IMR-90 (cell line): ENCODE results near the gene ATP13A1. TPM values are rescaled to one million over a fixed set of nuclear protein-coding genes. Genes with fewer than 3 reads are reported as not detected.

ENCODE experiments used
- ATAC-seq: fragments of 200-7000 bp; cut with Tn5 transposase; 2 replicates; pipeline ENCODE4 v1.9.1; 2020; ENCODE audit warnings: low read depth, mild to moderate bottlenecking, moderate library complexity
- BruUV-seq: library from RNA; stranded (reverse); fragments of 400-500 nt; replicated peaks from 2 replicates; lab custom pipeline; 2021; lab: Mats Ljungman, UMichigan
- CTCF ChIA-PET: fragments of 300-600 bp; formaldehyde crosslinking; extraction: SDS; loops from one replicate; lab custom pipeline; 2021; ENCODE audit warnings: antibody characterized with exemption; lab: Yijun Ruan, JAX
- POLR2A ChIA-PET: fragments of 300-600 bp; sonication (Branson Sonifier 250); formaldehyde crosslinking; loops from one replicate; lab custom pipeline; 2022; ENCODE audit warnings: antibody characterized with exemption; ENCODE audit not compliant: unreplicated experiment; lab: Charles Lee
- DNase-seq: peaks from one replicate; pipeline ENCODE4 v3.0.0; 2013
- H2AFZ ChIP-seq: replicated peaks from 2 replicates; pipeline ENCODE3; 2013; ENCODE audit warnings: low read length, mild to moderate bottlenecking; ENCODE audit not compliant: poor library complexity
- H2AK5ac ChIP-seq: 2 replicates; pipeline ENCODE4 v1.6.1; 2013; ENCODE audit warnings: low read depth, low read length, inconsistent platforms
- H2AK9ac ChIP-seq: replicated peaks from 2 replicates; pipeline ENCODE3; 2013; ENCODE audit warnings: mild to moderate bottlenecking, low read depth, low read length, moderate library complexity; ENCODE audit not compliant: poor library complexity
- H2BK120ac ChIP-seq: 2 replicates; pipeline ENCODE4 v1.6.1; 2013; ENCODE audit warnings: low read depth, low read length, inconsistent platforms
- H2BK15ac ChIP-seq: 3 replicates; pipeline ENCODE4 v1.6.1; 2013; ENCODE audit warnings: low read depth, low read length, inconsistent platforms
- H2BK20ac ChIP-seq: 2 replicates; pipeline ENCODE4 v1.6.1; 2013; ENCODE audit warnings: low read depth, mild to moderate bottlenecking, inconsistent platforms, low read length, moderate library complexity
- H2BK5ac ChIP-seq: 2 replicates; pipeline ENCODE4 v1.6.1; 2013; ENCODE audit warnings: mild to moderate bottlenecking, low read depth, low read length, inconsistent platforms; ENCODE audit not compliant: poor library complexity, severe bottlenecking
- H3K14ac ChIP-seq: replicated peaks from 2 replicates; pipeline ENCODE4 v1.6.1; 2013; ENCODE audit warnings: low read depth, low read length, inconsistent platforms
- H3K18ac ChIP-seq: 2 replicates; pipeline ENCODE4 v1.6.1; 2013; ENCODE audit warnings: low read depth, low read length, control low read depth
- H3K23ac ChIP-seq: 2 replicates; pipeline ENCODE4 v1.6.1; 2013; ENCODE audit warnings: low read depth, low read length, inconsistent platforms
- H3K27ac ChIP-seq: 2 replicates; pipeline ENCODE4 v1.5.1; 2013; ENCODE audit warnings: mild to moderate bottlenecking, control low read depth, low read length; ENCODE audit not compliant: insufficient read depth
- H3K27me3 ChIP-seq: 2 replicates; pipeline ENCODE4 v1.6.1; 2013; ENCODE audit warnings: low read length; ENCODE audit not compliant: control insufficient read depth, insufficient read depth
- H3K36me3 ChIP-seq: 2 replicates; pipeline ENCODE4 v1.6.1; 2013; ENCODE audit warnings: low read length, mixed read lengths; ENCODE audit not compliant: control insufficient read depth, insufficient read depth
- H3K4ac ChIP-seq: 2 replicates; pipeline ENCODE4 v1.6.1; 2013; ENCODE audit warnings: low read depth, low read length, inconsistent platforms
- H3K4me1 ChIP-seq: 2 replicates; pipeline ENCODE4 v1.6.1; 2013; ENCODE audit warnings: low read length, mixed read lengths; ENCODE audit not compliant: control insufficient read depth, insufficient read depth
- H3K4me2 ChIP-seq: 2 replicates; pipeline ENCODE4 v1.6.1; 2013; ENCODE audit warnings: low read depth, mild to moderate bottlenecking, control low read depth, low read length, moderate library complexity
- H3K4me3 ChIP-seq: 2 replicates; pipeline ENCODE4 v1.5.1; 2013; ENCODE audit warnings: low read depth, mild to moderate bottlenecking, control low read depth, low read length, moderate library complexity; ENCODE audit not compliant: insufficient read depth
- H3K56ac ChIP-seq: 2 replicates; pipeline ENCODE4 v1.6.1; 2013; ENCODE audit warnings: low read length, inconsistent platforms; ENCODE audit not compliant: insufficient read depth; ENCODE audit errors: extremely low read depth
- H3K79me1 ChIP-seq, 2 experiments: 2 replicates each; pipeline ENCODE4 v1.6.1; 2013; ENCODE audit warnings: low read length in 2 of 2, inconsistent platforms in 1 of 2, low read depth in 1 of 2
- H3K9ac ChIP-seq: 2 replicates; pipeline ENCODE4 v1.6.1; 2013; ENCODE audit warnings: low read depth, low read length, control low read depth
- H3K9me1 ChIP-seq: 2 replicates; pipeline ENCODE4 v1.6.1; 2013; ENCODE audit warnings: low read length, inconsistent platforms; ENCODE audit not compliant: insufficient read depth
- H3K9me3 ChIP-seq: 2 replicates; pipeline ENCODE4 v1.6.1; 2013; ENCODE audit warnings: low read length; ENCODE audit not compliant: control insufficient read depth, insufficient read depth
- H4K20me1 ChIP-seq: 2 replicates; pipeline ENCODE4 v1.6.1; 2013; ENCODE audit warnings: low read length, inconsistent platforms; ENCODE audit not compliant: insufficient read depth
- H4K5ac ChIP-seq: 2 replicates; pipeline ENCODE4 v1.6.1; 2013; ENCODE audit warnings: mild to moderate bottlenecking, low read depth, low read length, control low read depth
- H4K8ac ChIP-seq, 2 experiments: 2 replicates each; pipeline ENCODE4 v1.6.1; 2013; ENCODE audit warnings: low read depth in 2 of 2, low read length in 2 of 2, control low read depth in 1 of 2, inconsistent platforms in 1 of 2
- H4K91ac ChIP-seq: 2 replicates; pipeline ENCODE4 v1.6.1; 2013; ENCODE audit warnings: low read depth, low read length, inconsistent platforms; ENCODE audit not compliant: insufficient read depth
- NFE2L2 ChIP-seq: fragments of 150-350 bp; IDR thresholded peaks from 2 replicates; pipeline ENCODE4 v1.6.1; 2016; ENCODE audit warnings: low read depth, mild to moderate bottlenecking, low read length
- WGBS, 2 experiments: methylation state at CpG; one replicate each; pipeline versions ENCODE4 v1.1.5 to v1.1.7; 2013; ENCODE audit warnings: missing lambda C conversion rate in 2 of 2; ENCODE audit not compliant: insufficient read length in 1 of 2; ENCODE audit errors: extremely low coverage in 2 of 2; 5-methylcytosine and 5-hydroxymethylcytosine counted together
- dilution Hi-C: fragments of 300-500 bp; cut with HindIII; formaldehyde crosslinking; loops from one replicate; pipeline ENCODE4 v1.14.3; 2018; ENCODE audit warnings: low sequenced_read_pairs; ENCODE audit not compliant: unreplicated experiment
- in situ Hi-C: fragments of 300-500 bp; cut with MboI; formaldehyde crosslinking; loops from 3 replicates; pipeline ENCODE4 v1.14.3; 2019; ENCODE audit warnings: low sequenced_read_pairs, inconsistent platforms, mixed read lengths
- intact Hi-C: fragments of 100-400 bp; cut with micrococcal nuclease; formaldehyde crosslinking; loops from 2 replicates; pipeline ENCODE4 v1.10.0; 2022
- polyA plus RNA-seq, 3 experiments: library from polyadenylated mRNA; depleted of rRNA; stranded (reverse); fragments of >200 nt; gene quantifications; 2 replicates each; pipeline ENCODE4 v1.2.3, GENCODE V29; 2012; ENCODE audit warnings: low replicate concordance in 1 of 3
- total RNA-seq: library from RNA; depleted of rRNA; stranded (reverse); fragments of >200 nt; gene quantifications from 2 replicates; pipeline ENCODE4 v1.2.3, GENCODE V29; 2012

Gene ATP13A1
- total and polyA plus RNA-seq, 2 of the 4 experiments (the other 2 are of a cell fraction) = 13.3 to 43.8 TPM

DNA sequence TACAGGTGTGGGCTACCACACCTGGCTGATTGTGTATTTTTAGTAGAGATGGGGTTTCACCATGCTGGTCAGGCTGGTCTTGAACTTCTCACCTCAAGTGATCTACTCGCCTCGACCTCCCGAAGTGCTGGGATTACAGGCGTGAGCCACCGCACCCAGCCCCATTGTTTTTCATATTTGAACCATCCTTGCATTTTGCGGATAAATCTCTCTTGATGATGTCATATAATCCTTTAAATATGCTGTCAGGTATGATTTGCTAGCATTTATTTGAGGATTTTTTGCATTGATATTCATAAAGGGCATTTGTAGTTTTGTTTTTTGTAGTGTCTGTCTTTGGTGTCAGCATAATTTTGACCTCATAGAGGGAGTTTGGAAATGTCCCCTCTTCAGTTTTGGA lies 10.8 kb upstream of the ATP13A1 start:
- no peak overlapping the region for H2AK9ac ChIP-seq
- peaks cover 18% of the 10 kb centered on the region for H3K36me3 ChIP-seq
- H3K4me2 ChIP-seq = no peak overlapping the region
- H3K4ac ChIP-seq = no peak overlapping the region
- H3K23ac ChIP-seq = no peak overlapping the region
- no peak overlapping the region for H2AFZ ChIP-seq
- H4K20me1 ChIP-seq = no peaks in the 10 kb centered on the region
- no peak overlapping the region for H4K91ac ChIP-seq
- H3K27me3 ChIP-seq = no peaks in the 10 kb centered on the region
- H4K8ac ChIP-seq = no peak overlapping the region
- intact Hi-C loops (no loop called here), in situ Hi-C loops (no loop called here), dilution Hi-C loops (no loop called here)
- no peak overlapping the region for H2AK5ac ChIP-seq
- ChIA-PET CTCF (no interaction called here), POLR2A (no interaction called here)
- ATAC-seq (no peak), DNase-seq (no peak)
- H2BK120ac ChIP-seq = no peak overlapping the region
- no peak overlapping the region for H3K9ac ChIP-seq
- H3K56ac ChIP-seq = no peak overlapping the region
- no peak overlapping the region for H3K4me3 ChIP-seq
- H3K9me1 ChIP-seq = no peaks in the 10 kb centered on the region
- H2BK5ac ChIP-seq = no peak overlapping the region
- H3K18ac ChIP-seq = no peak overlapping the region
- no CpG with 5 or more reads among the region's 6 CpGs for WGBS, 2 experiments
- H2BK15ac ChIP-seq = no peak overlapping the region
- H3K14ac ChIP-seq = no peak overlapping the region
- H3K4me1 ChIP-seq = peaks cover 3% of the 10 kb centered on the region; the same call in 1 of the 2 replicates
- peaks cover 12% of the 10 kb centered on the region for H3K9me3 ChIP-seq
- H2BK20ac ChIP-seq = no peak overlapping the region
- TF ChIP-seq NFE2L2 = no peak
- no TSS peak for BruUV-seq
- H3K79me1 ChIP-seq = peaks cover 9 to 21% of the 10 kb centered on the region in 2 experiments; a peak in 3 of 4 replicates
- H3K27ac ChIP-seq = no peak overlapping the region
- H4K5ac ChIP-seq = no peak overlapping the region
